ENCODE results near the gene IL12A.

GRCh38 chr3:159945930-159946329, 42.7 kb upstream of the IL12A start:
- TF ChIP-seq, protein P1, sequence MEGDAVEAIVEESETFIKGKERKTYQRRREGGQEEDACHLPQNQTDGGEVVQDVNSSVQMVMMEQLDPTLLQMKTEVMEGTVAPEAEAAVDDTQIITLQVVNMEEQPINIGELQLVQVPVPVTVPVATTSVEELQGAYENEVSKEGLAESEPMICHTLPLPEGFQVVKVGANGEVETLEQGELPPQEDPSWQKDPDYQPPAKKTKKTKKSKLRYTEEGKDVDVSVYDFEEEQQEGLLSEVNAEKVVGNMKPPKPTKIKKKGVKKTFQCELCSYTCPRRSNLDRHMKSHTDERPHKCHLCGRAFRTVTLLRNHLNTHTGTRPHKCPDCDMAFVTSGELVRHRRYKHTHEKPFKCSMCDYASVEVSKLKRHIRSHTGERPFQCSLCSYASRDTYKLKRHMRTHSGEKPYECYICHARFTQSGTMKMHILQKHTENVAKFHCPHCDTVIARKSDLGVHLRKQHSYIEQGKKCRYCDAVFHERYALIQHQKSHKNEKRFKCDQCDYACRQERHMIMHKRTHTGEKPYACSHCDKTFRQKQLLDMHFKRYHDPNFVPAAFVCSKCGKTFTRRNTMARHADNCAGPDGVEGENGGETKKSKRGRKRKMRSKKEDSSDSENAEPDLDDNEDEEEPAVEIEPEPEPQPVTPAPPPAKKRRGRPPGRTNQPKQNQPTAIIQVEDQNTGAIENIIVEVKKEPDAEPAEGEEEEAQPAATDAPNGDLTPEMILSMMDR (IDR thresholded peaks at IDR 0.05), result no peak
- no peak for TF ChIP-seq POLR2A (IDR thresholded peaks at IDR 0.05)
